Transverse colon (tissue), 4 donors: ENCODE measurements around the gene ME2. TPM values are rescaled to one million over a fixed set of nuclear protein-coding genes. Genes with fewer than 3 reads are reported as not detected.

Experiments used
- DNase-seq: peaks from one replicate; pipeline ENCODE4 v3.0.0-alpha.2; 2019
- H3K27ac ChIP-seq, 4 donors: fragments of 200-600 bp; sonication (generic); 2 replicates each; pipeline ENCODE4 v1.5.1; 2016 to 2018; ENCODE audit warnings: inconsistent platforms in 4 of 4
- H3K27me3 ChIP-seq: fragments of 200-600 bp; sonication (generic); 2 replicates; pipeline ENCODE4 v1.5.1; 2017; ENCODE audit warnings: inconsistent platforms
- H3K36me3 ChIP-seq, 4 donors: fragments of 200-600 bp; sonication (generic); 2 replicates each; pipeline ENCODE4 v1.5.1; 2017 to 2019; ENCODE audit warnings: inconsistent platforms in 4 of 4
- H3K4me1 ChIP-seq, 4 donors: fragments of 200-600 bp; sonication (generic); 2 replicates each; pipeline ENCODE4 v1.5.1; 2017 to 2020; ENCODE audit warnings: inconsistent platforms in 4 of 4
- H3K4me3 ChIP-seq, 4 donors: fragments of 200-600 bp; sonication (generic); 1 replicate in 1 of 4; 2 replicates in 3 of 4; pipeline versions ENCODE4 v1.5.1 to v1.6.1; 2017 to 2019; ENCODE audit warnings: inconsistent platforms in 4 of 4
- H3K9me3 ChIP-seq, 2 donors: fragments of 200-600 bp; sonication (generic); 2 replicates each; pipeline ENCODE4 v1.5.1; 2017 to 2019; ENCODE audit warnings: inconsistent platforms in 2 of 2
- CTCF ChIP-seq, 5 experiments: fragments of 200-600 bp in 3 of 5; fragments of 450-650 bp in 2 of 5; sonication (generic) in 3 of 5; IDR thresholded peaks; 1 replicate in 2 of 5; 2 replicates in 3 of 5; pipeline ENCODE4 v1.5.1; 2016 to 2017; ENCODE audit warnings: antibody characterized with exemption in 5 of 5, inconsistent platforms in 3 of 5, mild to moderate bottlenecking in 2 of 5, moderate library complexity in 1 of 5
- EP300 ChIP-seq: sonication (generic); formaldehyde crosslinking; IDR thresholded peaks from one replicate; pipeline ENCODE4 v1.6.1; 2017; ENCODE audit warnings: antibody characterized with exemption, low read depth
- POLR2A ChIP-seq: fragments of 450-650 bp; IDR thresholded peaks from one replicate; pipeline ENCODE4 v1.6.1; 2016; ENCODE audit warnings: antibody characterized with exemption, mild to moderate bottlenecking, moderate library complexity
- POLR2AphosphoS5 ChIP-seq, 3 donors: sonication (generic); formaldehyde crosslinking; IDR thresholded peaks; one replicate each; pipeline ENCODE4 v1.6.1; 2016; ENCODE audit warnings: antibody characterized with exemption in 3 of 3
- WGBS, 2 donors: methylation state at CpG; one replicate each; pipeline ENCODE4 v1.1.5; 2018; ENCODE audit warnings: low coverage in 1 of 2; 5-methylcytosine and 5-hydroxymethylcytosine counted together
- in situ Hi-C, 4 donors: fragments of 200-750 bp; cut with MboI; loops; one replicate each; pipeline versions ENCODE4 v1.15.0 to v1.15.1; 2017; ENCODE audit warnings: low sequenced_read_pairs in 3 of 4, low pct_ligation_motif_present in 1 of 4, low pct_unique_long_range_greater_than_20kb in 1 of 4
- intact Hi-C: fragments of 100-400 bp; cut with DNase I; formaldehyde crosslinking; loops from one replicate; pipeline ENCODE4 v1.15.1; 2023; ENCODE audit warnings: low total_unique reads
- total RNA-seq, 4 donors: library from RNA; depleted of rRNA; stranded (reverse); fragments of >200 nt; gene quantifications; one replicate each; pipeline ENCODE4 v1.1.0, GENCODE V29; 2016

The ME2 gene
- total RNA-seq, 4 donors from 2014 or later, result 28.8 to 84.5 (median 53.2) TPM

GRCh38 chr18:50895350-50896045 lies 16.6 kb downstream of the ME2 start:
- H3K4me1 ChIP-seq, result no peaks in the 10 kb centered on the region
- H3K36me3 ChIP-seq, result peaks cover 0 to 20% (median 0%) of the 10 kb centered on the region in 4 donors
- H3K27me3 ChIP-seq, result no peaks in the 10 kb centered on the region
- DNase-seq, result no peak
- in situ Hi-C loops, result loop anchor here in 1 of 4 donors (25.0 kb wide), 1 partner anchor 142 kb away; the partner anchor contains the start of gene SMAD4
- intact Hi-C loops, result no loop called here
- WGBS, 2 donors, result 91 to 92% methylated on average over 4 of the region's 4 CpGs
- H3K27ac ChIP-seq, result no peak overlapping the region
- TF ChIP-seq POLR2AphosphoS5 (IDR thresholded peaks at IDR 0.05) (no peak), POLR2A (no peak), CTCF (IDR thresholded peaks at IDR 0.05) (no peak), EP300 (no peak)
- H3K9me3 ChIP-seq, result no peaks in the 10 kb centered on the region
- H3K4me3 ChIP-seq, result no peak overlapping the region

- Histone ChIP-seq H3K27ac (no peak overlapping the region), H3K36me3 (peaks cover 0 to 20% (median 0%) of the 10 kb centered on the region in 4 donors), H3K4me1 (no peaks in the 10 kb centered on the region), H3K4me3 (no peak overlapping the region), H3K27me3 (no peaks in the 10 kb centered on the region), H3K9me3 (no peaks in the 10 kb centered on the region)
- intact Hi-C loops (no loop called here), in situ Hi-C loops (loop anchor here in 1 of 4 donors (25.0 kb wide), 1 partner anchor 141 kb away; the partner anchor contains the start of gene SMAD4)
- no peak for DNase-seq
- no peak for TF ChIP-seq POLR2AphosphoS5 (IDR thresholded peaks at IDR 0.05)
- no peak for TF ChIP-seq EP300
- TF ChIP-seq POLR2A, result no peak
- no peak for TF ChIP-seq CTCF (IDR thresholded peaks at IDR 0.05)
- WGBS, 2 donors, result 100% methylated on average over 1 of the region's 1 CpG
These were observed 17.2 kb downstream of the ME2 start for GRCh38 chr18:50896093-50896492.

DNA sequence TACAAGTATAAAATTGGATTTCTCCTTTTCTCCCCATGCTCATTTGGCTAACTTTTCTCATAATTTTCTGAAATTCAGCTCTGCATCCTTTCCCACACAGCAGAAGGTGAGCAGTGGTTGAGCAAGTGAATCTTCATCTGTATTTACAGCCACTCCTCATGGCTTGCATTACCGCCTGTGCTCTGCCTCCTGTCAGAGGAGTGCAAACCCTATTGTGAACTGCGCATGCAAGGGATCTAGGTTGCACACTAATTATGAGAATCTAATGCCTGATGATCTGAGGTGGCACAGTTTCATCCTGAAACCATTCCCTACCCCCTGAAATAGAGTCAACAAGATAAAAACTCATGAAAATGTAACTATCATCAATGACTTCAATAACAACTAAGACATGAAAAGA lies 20.0 kb downstream of the ME2 start:
- H3K36me3 ChIP-seq, result peaks cover 0 to 20% (median 0%) of the 10 kb centered on the region in 4 donors
- TF ChIP-seq EP300 (no peak), POLR2AphosphoS5 (IDR thresholded peaks at IDR 0.05) (no peak), POLR2A (no peak), CTCF (IDR thresholded peaks at IDR 0.05) (no peak)
- H3K4me1 ChIP-seq, result no peaks in the 10 kb centered on the region
- H3K4me3 ChIP-seq, result no peak overlapping the region
- H3K27me3 ChIP-seq, result no peaks in the 10 kb centered on the region
- in situ Hi-C loops (loop anchor here in 1 of 4 donors (25.0 kb wide), 1 partner anchor 138 kb away; the partner anchor contains the start of gene SMAD4), intact Hi-C loops (no loop called here)
- H3K9me3 ChIP-seq, result no peaks in the 10 kb centered on the region
- H3K27ac ChIP-seq, result no peak overlapping the region
- 93 to 100% methylated on average over 1 to 2 of the region's 2 CpGs for WGBS, 2 donors
- DNase-seq, result no peak

DNA sequence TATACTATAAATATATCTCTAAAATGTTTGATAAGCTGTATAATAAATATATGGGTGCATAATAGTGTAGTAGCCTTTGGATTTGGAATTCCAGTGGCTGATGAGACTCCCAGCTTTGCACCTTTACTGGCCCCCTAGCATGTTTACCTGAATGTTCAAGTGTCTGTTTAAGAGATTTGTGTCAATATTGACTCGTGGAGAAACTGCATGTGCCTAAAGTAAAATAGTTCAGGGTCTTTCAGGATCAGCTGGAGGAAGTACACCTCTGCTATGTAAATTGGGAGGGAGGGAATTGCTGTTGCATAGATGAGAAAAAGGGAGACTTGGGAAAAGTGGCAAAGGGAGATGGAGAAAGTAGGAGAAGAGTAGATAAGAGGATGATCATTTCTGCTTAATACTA lies 23.9 kb downstream of the ME2 start:
- H3K4me3 ChIP-seq, result no peak overlapping the region
- WGBS, 2 donors, result 0 to 30% methylated on average over 1 of the region's 1 CpG
- in situ Hi-C loops (no loop called here), intact Hi-C loops (no loop called here)
- H3K27ac ChIP-seq, result no peak overlapping the region
- no peak for TF ChIP-seq POLR2AphosphoS5 (IDR thresholded peaks at IDR 0.05)
- TF ChIP-seq POLR2A, result no peak
- TF ChIP-seq CTCF (IDR thresholded peaks at IDR 0.05), result no peak
- no peak for TF ChIP-seq EP300
- H3K4me1 ChIP-seq, result no peaks in the 10 kb centered on the region
- peaks cover 0 to 28% (median 4%) of the 10 kb centered on the region in 4 donors for H3K36me3 ChIP-seq
- no peaks in the 10 kb centered on the region for H3K27me3 ChIP-seq
- no peaks in the 10 kb centered on the region for H3K9me3 ChIP-seq
- DNase-seq, result no peak
